ENCODE data around the gene DCUN1D5. TPM values are rescaled to one million over a fixed set of nuclear protein-coding genes. Genes with fewer than 3 reads are reported as not detected.

Gene DCUN1D5
- polyA plus RNA-seq, 1 donor (not counting 4 experiments of a cell fraction or from before 2014, with no cell fraction given), result 95.6 TPM

- Histone ChIP-seq H4K20me1 (ENCODE audit: control insufficient read depth, extremely low read depth, insufficient read depth, low read length) (no peaks in the 10 kb centered on the region), H3K36me3 (ENCODE audit: control insufficient read depth in 2 of 2, extremely low read depth in 1 of 2, insufficient read depth in 2 of 2, low read length in 2 of 2) (no peaks in the 10 kb centered on the region), H3K79me2 (ENCODE audit: control insufficient read depth, insufficient read depth, low read length) (no peaks in the 10 kb centered on the region), H3K9me3 (ENCODE audit: control insufficient read depth, low read depth, low read length) (no peaks in the 10 kb centered on the region), H3K9ac (ENCODE audit: control insufficient read depth, extremely low read depth, insufficient read depth, low read length) (no peak overlapping the region), H2AFZ (ENCODE audit: control insufficient read depth, low read length) (no peak overlapping the region), H3K4me1 (ENCODE audit: control insufficient read depth, extremely low read depth, insufficient read depth, low read length) (no peaks in the 10 kb centered on the region), H3K4me2 (ENCODE audit: control insufficient read depth, extremely low read depth, insufficient read depth, low read depth, low read length) (no peak overlapping the region), H3K27me3 (ENCODE audit: control insufficient read depth, extremely low read depth, insufficient read depth, low read length) (no peaks in the 10 kb centered on the region), H3K4me3 (ENCODE audit: control insufficient read depth in 2 of 3, extremely low read depth in 1 of 3, insufficient read depth in 2 of 3, low read depth in 1 of 3, low read length in 3 of 3) (no peak overlapping the region), H3K9me1 (ENCODE audit: control insufficient read depth, extremely low read depth, insufficient read depth, low read length) (no peaks in the 10 kb centered on the region), H3K27ac (ENCODE audit: control insufficient read depth, insufficient read depth, low read length) (no peak overlapping the region)
- no peak for FAIRE-seq
- dilution Hi-C loops (cut with MboI; ENCODE audit: extremely low pct_ligation_motif_present, low sequenced_read_pairs), result no loop called here
- TF ChIP-seq EZH2 (IDR thresholded peaks at IDR 0.05; ENCODE audit: low read length), result no peak
- TF ChIP-seq CTCF (optimal IDR thresholded peaks at IDR 0.05 in 1 of 3, IDR thresholded peaks at IDR 0.05 in 1 of 3, conservative IDR thresholded peaks at IDR 0.05 in 1 of 3; ENCODE audit: extremely low read depth in 1 of 3, insufficient read depth in 2 of 3, low read length in 3 of 3), result no peak
- no peak for DNase-seq (ENCODE audit: low read depth, low spot score)
These were observed 49.8 kb downstream of the DCUN1D5 start for GRCh38 chr11:103042161-103042560.

- no peaks in the 10 kb centered on the region for H4K20me1 ChIP-seq (ENCODE audit: control insufficient read depth, extremely low read depth, insufficient read depth, low read length)
- TF ChIP-seq CTCF (optimal IDR thresholded peaks at IDR 0.05 in 1 of 3, IDR thresholded peaks at IDR 0.05 in 1 of 3, conservative IDR thresholded peaks at IDR 0.05 in 1 of 3; ENCODE audit: extremely low read depth in 1 of 3, insufficient read depth in 2 of 3, low read length in 3 of 3) (peak in 2 of 3 experiments; percentile 40 to 66), EZH2 (IDR thresholded peaks at IDR 0.05; ENCODE audit: low read length) (no peak)
- H2AFZ ChIP-seq (ENCODE audit: control insufficient read depth, low read length), result peak overlapping the region; percentile 63
- no peaks in the 10 kb centered on the region for H3K9me1 ChIP-seq (ENCODE audit: control insufficient read depth, extremely low read depth, insufficient read depth, low read length)
- H3K4me1 ChIP-seq (ENCODE audit: control insufficient read depth, extremely low read depth, insufficient read depth, low read length), result peaks cover 3% of the 10 kb centered on the region
- no peaks in the 10 kb centered on the region for H3K27me3 ChIP-seq (ENCODE audit: control insufficient read depth, extremely low read depth, insufficient read depth, low read length)
- H3K9ac ChIP-seq (ENCODE audit: control insufficient read depth, extremely low read depth, insufficient read depth, low read length), result no peak overlapping the region
- FAIRE-seq (peak; percentile 70), DNase-seq (ENCODE audit: low read depth, low spot score) (peak; percentile 68)
- H3K36me3 ChIP-seq (ENCODE audit: control insufficient read depth in 2 of 2, extremely low read depth in 1 of 2, insufficient read depth in 2 of 2, low read length in 2 of 2), result no peaks in the 10 kb centered on the region
- H3K4me2 ChIP-seq (ENCODE audit: control insufficient read depth, extremely low read depth, insufficient read depth, low read depth, low read length), result no peak overlapping the region
- no peak overlapping the region for H3K27ac ChIP-seq (ENCODE audit: control insufficient read depth, insufficient read depth, low read length)
- no peaks in the 10 kb centered on the region for H3K9me3 ChIP-seq (ENCODE audit: control insufficient read depth, low read depth, low read length)
- no peaks in the 10 kb centered on the region for H3K79me2 ChIP-seq (ENCODE audit: control insufficient read depth, insufficient read depth, low read length)
- no peak overlapping the region for H3K4me3 ChIP-seq (ENCODE audit: control insufficient read depth in 2 of 3, extremely low read depth in 1 of 3, insufficient read depth in 2 of 3, low read depth in 1 of 3, low read length in 3 of 3)
- dilution Hi-C loops (cut with MboI; ENCODE audit: extremely low pct_ligation_motif_present, low sequenced_read_pairs), result no loop called here
These were observed 56.0 kb downstream of the DCUN1D5 start for GRCh38 chr11:103035791-103036434.

Measured in keratinocyte (primary cell).